Measurements from ENCODE around the gene LRRK1. TPM values are rescaled to one million over a fixed set of nuclear protein-coding genes. Genes with fewer than 3 reads are reported as not detected.

The LRRK1 gene
- total and polyA plus RNA-seq, 2 of the 13 experiments (the other 11 are each of a cell fraction or from before 2014, with no cell fraction given): 0.13 to 1.2 TPM

- TF ChIP-seq, protein P1, sequence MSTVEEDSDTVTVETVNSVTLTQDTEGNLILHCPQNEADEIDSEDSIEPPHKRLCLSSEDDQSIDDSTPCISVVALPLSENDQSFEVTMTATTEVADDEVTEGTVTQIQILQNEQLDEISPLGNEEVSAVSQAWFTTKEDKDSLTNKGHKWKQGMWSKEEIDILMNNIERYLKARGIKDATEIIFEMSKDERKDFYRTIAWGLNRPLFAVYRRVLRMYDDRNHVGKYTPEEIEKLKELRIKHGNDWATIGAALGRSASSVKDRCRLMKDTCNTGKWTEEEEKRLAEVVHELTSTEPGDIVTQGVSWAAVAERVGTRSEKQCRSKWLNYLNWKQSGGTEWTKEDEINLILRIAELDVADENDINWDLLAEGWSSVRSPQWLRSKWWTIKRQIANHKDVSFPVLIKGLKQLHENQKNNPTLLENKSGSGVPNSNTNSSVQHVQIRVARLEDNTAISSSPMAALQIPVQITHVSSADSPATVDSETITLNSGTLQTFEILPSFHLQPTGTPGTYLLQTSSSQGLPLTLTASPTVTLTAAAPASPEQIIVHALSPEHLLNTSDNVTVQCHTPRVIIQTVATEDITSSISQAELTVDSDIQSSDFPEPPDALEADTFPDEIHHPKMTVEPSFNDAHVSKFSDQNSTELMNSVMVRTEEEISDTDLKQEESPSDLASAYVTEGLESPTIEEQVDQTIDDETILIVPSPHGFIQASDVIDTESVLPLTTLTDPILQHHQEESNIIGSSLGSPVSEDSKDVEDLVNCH (CRISPR knock-in tag; IDR thresholded peaks at IDR 0.05): no peak
- TF ChIP-seq, protein P2, sequence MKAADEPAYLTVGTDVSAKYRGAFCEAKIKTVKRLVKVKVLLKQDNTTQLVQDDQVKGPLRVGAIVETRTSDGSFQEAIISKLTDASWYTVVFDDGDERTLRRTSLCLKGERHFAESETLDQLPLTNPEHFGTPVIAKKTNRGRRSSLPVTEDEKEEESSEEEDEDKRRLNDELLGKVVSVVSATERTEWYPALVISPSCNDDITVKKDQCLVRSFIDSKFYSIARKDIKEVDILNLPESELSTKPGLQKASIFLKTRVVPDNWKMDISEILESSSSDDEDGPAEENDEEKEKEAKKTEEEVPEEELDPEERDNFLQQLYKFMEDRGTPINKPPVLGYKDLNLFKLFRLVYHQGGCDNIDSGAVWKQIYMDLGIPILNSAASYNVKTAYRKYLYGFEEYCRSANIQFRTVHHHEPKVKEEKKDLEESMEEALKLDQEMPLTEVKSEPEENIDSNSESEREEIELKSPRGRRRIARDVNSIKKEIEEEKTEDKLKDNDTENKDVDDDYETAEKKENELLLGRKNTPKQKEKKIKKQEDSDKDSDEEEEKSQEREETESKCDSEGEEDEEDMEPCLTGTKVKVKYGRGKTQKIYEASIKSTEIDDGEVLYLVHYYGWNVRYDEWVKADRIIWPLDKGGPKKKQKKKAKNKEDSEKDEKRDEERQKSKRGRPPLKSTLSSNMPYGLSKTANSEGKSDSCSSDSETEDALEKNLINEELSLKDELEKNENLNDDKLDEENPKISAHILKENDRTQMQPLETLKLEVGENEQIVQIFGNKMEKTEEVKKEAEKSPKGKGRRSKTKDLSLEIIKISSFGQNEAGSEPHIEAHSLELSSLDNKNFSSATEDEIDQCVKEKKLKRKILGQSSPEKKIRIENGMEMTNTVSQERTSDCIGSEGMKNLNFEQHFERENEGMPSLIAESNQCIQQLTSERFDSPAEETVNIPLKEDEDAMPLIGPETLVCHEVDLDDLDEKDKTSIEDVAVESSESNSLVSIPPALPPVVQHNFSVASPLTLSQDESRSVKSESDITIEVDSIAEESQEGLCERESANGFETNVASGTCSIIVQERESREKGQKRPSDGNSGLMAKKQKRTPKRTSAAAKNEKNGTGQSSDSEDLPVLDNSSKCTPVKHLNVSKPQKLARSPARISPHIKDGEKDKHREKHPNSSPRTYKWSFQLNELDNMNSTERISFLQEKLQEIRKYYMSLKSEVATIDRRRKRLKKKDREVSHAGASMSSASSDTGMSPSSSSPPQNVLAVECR (CRISPR knock-in tag; IDR thresholded peaks at IDR 0.05; ENCODE audit: borderline replicate concordance): no peak
- TF ChIP-seq ZNF17 (CRISPR knock-in tag; IDR thresholded peaks at IDR 0.05) (no peak), ZNF382 (CRISPR knock-in tag; IDR thresholded peaks at IDR 0.05; ENCODE audit: borderline replicate concordance) (no peak), SNAPC2 (CRISPR knock-in tag; IDR thresholded peaks at IDR 0.05) (no peak), ZNF383 (CRISPR knock-in tag; IDR thresholded peaks at IDR 0.05; ENCODE audit: borderline replicate concordance) (no peak), STAG1 (CRISPR knock-in tag; IDR thresholded peaks at IDR 0.05) (no peak), PPARG (CRISPR knock-in tag; conservative IDR thresholded peaks at IDR 0.05) (no peak), TCF7L2 (IDR thresholded peaks at IDR 0.05; ENCODE audit: low read depth, low read length) (no peak), NBN (conservative IDR thresholded peaks at IDR 0.05) (no peak), EHMT2 (IDR thresholded peaks at IDR 0.05; ENCODE audit: borderline replicate concordance, low read depth, low read length) (no peak), HHEX (CRISPR knock-in tag; IDR thresholded peaks at IDR 0.05) (no peak), CCAR2 (optimal IDR thresholded peaks at IDR 0.05; ENCODE audit: low read depth, low read length) (no peak), ZNF777 (CRISPR knock-in tag; IDR thresholded peaks at IDR 0.05) (no peak), POLR2AphosphoS2 (IDR thresholded peaks at IDR 0.05; ENCODE audit: low read depth, low read length) (no peak), XBP1 (CRISPR knock-in tag; IDR thresholded peaks at IDR 0.05) (no peak), IRF2 (CRISPR knock-in tag; IDR thresholded peaks at IDR 0.05) (no peak)
- TF ChIP-seq, protein P3, sequence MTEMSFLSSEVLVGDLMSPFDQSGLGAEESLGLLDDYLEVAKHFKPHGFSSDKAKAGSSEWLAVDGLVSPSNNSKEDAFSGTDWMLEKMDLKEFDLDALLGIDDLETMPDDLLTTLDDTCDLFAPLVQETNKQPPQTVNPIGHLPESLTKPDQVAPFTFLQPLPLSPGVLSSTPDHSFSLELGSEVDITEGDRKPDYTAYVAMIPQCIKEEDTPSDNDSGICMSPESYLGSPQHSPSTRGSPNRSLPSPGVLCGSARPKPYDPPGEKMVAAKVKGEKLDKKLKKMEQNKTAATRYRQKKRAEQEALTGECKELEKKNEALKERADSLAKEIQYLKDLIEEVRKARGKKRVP (CRISPR knock-in tag; IDR thresholded peaks at IDR 0.05): no peak
- H3K4me3 ChIP-seq (replicated peaks in 1 of 3; ENCODE audit: insufficient read depth in 1 of 3, low read depth in 2 of 3, low read length in 3 of 3): peak overlapping the region in 1 of 3 experiments; percentile 23; a peak in 1 of 6 replicates
- H3K36me3 ChIP-seq (replicated peaks in 1 of 2; ENCODE audit: control insufficient read depth in 1 of 2, insufficient read depth in 2 of 2, low read length in 2 of 2): no peaks in the 10 kb centered on the region
- FAIRE-seq (no peak), DNase-seq (ENCODE audit: low spot score) (no peak), ATAC-seq (peak; percentile 34; the same call in 1 of the 3 replicates)
- in situ Hi-C loops (cut with HindIII; ENCODE audit: extremely low pct_ligation_motif_present, low pct_unique_long_range_greater_than_20kb) (no loop called here), intact Hi-C loops (cut with micrococcal nuclease; ENCODE audit: unreplicated experiment) (no loop called here)
- no peaks in the 10 kb centered on the region for H3K4me1 ChIP-seq (ENCODE audit: insufficient read depth, low read length)
- peaks cover 6 to 55% of the 10 kb centered on the region in 2 experiments for H3K27me3 ChIP-seq (ENCODE audit: control insufficient read depth in 1 of 2, insufficient read depth in 2 of 2, low read length in 2 of 2)
- whole genome bisulfite sequencing (ENCODE audit: low lambda C conversion rate): 18% methylated on average over 6 of the region's 62 CpGs
- no peaks in the 10 kb centered on the region for H4K20me1 ChIP-seq (ENCODE audit: insufficient read depth, low read length)
- no peak overlapping the region for H3K27ac ChIP-seq (ENCODE audit: extremely low read length, insufficient read depth, low read length)
- 0 out of 2 replicates have a peak overlapping the region, but pooled peaks have one; percentile 7 for H3K4me2 ChIP-seq (ENCODE audit: low read depth, low read length)
- H3K9me3 ChIP-seq (ENCODE audit: low read length): no peaks in the 10 kb centered on the region
- POLR2A ChIA-PET: no interaction called here
- no peak overlapping the region for H2AFZ ChIP-seq (ENCODE audit: low read length)
- BruUV-seq (replicated peaks): no TSS peak
- no peak overlapping the region for H3K9ac ChIP-seq (ENCODE audit: insufficient read depth, low read depth, low read length)
- no peaks in the 10 kb centered on the region for H3K79me2 ChIP-seq (ENCODE audit: insufficient read depth, low read length)
- CTCF ChIA-PET (ENCODE audit: low intra/inter-chr PET ratio, low total read pairs): no interaction called here
These were observed 40.1 kb upstream of the LRRK1 start for GRCh38 chr15:100879061-100879463.
